Measurements from ENCODE around the gene ESPNL.

Gene ESPNL

DNA sequence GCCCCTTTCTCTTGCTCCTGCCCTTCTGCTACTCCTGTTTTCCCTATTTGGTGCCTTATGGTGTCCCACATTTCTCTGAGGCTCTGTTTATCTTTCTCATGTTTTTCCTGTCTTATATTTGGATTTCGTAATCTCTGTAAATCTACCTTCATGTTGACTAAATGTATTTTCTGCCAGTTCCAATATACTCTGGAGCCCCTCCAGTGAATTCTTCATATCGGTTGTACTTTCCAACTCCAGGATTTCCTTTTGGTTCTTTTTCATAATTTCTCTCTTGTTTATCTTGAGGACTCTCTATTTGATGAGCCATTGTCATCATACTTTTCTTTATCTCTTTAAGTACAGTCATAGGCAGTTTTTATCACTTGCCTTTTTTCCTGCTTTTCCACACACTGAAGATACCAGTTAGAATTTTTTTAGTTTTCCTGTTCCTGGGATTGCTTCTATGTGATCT lies 20.2 kb upstream of the ESPNL start:
- no peak for DNase-seq (ENCODE audit: low spot score)

DNA sequence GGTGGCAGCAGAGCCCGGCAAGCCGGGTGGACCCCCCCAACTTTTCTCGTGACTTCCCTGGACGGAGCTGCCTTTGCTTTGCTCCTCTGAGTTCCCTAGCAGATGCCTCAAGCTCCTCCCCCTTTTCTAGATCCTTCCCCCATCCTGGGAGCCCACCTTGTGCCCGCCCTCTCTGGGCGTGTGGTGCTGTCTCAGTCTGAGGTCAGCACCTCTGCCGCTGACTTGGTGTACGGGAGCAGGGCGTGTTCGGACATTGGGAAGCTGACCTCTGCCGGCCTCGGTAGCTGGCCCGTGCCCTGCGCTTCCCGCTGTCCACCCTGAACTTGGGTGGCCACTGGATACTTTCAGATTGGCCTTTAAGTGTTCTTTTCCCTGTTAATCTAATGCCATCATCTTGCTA lies 19.6 kb upstream of the ESPNL start:
- DNase-seq (ENCODE audit: low spot score) = no peak

DNA sequence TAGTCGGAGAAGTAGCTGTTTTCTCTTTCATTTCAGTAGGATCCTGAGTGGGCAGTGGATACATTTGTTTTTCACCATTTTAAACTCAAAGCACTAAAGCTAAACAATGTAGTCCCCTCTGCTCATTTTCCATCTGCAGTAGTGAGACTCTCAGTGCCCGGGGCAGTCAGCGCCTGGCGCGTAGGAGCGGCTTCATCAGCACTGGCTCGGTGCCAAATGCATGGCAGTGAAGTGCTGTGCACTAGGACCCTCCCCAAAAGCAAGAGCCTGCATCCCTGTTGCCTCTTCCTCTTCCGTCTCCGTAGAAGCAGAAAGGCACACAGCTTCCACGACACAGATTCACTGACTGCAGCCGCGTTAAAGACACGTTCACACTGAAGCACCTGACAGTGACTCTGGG lies 19.0 kb upstream of the ESPNL start:
- no peak for DNase-seq (ENCODE audit: low spot score)

DNA sequence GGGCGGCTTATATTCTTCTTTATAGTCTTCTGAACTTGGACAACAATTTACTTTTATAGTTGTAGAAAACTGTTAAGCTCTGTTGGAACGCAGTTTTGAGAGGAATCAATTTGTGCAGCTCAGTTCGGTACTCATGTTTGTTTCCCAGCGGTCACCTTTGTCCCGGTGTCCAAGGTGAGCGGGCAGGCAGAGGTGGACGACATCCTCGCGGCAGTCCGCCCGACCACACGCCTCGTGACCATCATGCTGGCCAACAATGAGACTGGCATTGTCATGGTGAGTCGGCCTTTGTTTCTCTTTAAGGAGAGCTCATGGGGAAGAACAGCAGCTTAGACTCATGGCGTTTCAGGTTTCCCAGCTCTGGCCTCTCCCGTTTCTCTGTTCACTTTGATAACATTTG lies 18.6 kb upstream of the ESPNL start:
- DNase-seq (ENCODE audit: low spot score) = no peak

DNA sequence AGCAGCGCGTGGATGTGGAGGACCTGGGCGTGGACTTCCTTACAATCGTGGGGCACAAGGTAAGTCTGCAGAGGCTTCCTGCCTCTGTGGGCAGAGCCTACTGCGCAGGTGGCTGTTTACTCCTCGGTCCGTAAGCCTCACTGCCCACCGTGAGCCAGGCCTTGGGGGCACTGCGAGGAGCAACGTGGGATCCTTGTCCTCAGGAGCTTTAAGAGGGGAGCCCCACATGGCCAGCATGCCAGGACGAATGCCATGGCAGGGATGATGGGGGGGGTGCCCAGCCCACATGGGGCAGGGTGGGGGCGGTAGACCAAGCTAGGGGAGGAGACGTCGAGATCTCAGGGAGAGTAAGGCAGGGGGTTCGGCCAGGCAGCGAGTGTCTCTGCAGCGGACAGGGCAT lies 18.0 kb upstream of the ESPNL start:
- DNase-seq (ENCODE audit: low spot score) = no peak

DNA sequence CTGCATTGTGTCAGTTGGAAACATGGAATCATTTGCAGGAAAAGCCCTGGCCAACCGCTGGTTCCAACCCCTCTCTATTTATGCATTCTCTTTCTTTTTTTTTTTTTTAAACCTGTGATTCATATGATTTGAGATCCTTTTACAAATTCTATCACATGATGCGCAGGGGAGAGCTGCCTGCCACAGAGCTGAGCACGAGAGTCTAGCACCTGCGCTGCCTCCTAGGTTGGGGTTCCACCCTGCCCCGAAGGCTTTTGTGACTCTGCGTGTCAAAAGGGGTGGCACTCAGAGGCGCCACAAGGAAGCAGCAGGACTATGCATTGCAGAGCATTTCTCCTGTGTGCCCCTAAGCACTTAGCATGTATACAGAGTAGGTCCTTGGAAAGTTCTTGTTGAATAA lies 17.3 kb upstream of the ESPNL start:
- DNase-seq (ENCODE audit: low spot score) = no peak

DNA sequence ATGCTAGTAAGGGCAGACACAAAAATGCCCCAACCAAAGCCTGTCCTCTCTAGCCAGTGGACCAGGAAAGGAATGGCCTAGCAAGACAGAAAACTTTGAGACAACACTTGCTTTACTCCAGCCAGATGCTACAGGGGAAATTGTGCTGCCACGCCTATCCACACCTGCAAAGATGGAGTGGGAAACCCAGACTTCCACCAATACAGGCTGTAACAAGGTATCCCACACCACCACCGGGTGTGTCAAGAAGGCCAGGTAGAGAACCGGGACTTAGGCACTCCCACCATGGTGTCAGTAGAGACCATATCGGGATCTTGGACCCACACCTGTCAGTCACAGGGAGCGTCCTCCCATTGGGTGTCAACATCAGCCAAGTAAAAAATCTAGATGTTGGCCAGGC lies 16.2 kb upstream of the ESPNL start:
- DNase-seq (ENCODE audit: low spot score) = no peak

DNA sequence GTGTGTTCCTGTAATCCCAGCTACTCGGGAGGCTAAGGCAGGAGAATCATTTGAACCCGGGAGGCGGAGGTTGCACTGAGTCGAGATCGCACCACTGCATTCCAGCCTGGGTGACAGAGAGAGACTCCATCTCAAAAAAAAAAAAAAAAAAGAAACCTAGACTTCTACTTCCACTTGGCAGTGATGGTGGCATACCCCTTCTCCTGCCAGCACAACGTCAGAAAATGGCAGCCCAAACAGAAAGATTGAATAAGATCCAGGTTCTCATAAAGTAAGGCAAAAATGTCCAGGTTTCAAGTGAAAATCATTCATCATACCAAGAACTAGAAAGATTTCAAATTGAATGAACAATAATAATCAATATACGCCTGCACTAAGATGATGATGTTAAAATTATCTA lies 15.4 kb upstream of the ESPNL start:
- no peak for DNase-seq (ENCODE audit: low spot score)

DNA sequence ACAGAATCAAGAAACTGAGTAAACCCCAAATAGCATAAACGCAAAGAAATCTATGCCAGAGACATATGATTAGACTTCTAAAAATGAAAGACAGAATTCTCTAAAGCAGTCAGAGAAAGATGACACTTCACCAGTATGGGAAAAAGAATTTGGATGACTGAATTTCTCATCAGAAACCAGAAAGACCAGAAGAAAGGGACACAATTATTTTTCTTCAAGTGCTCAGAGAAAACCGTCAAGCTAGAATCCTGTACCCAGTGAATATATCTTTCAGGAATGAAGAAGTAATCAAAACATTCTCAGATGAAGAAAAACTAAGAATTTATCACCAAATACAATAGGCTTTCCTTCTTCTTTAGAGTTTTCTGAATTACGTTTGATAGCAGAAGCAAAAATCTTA lies 14.2 kb upstream of the ESPNL start:
- no peak for DNase-seq (ENCODE audit: low spot score)

DNA sequence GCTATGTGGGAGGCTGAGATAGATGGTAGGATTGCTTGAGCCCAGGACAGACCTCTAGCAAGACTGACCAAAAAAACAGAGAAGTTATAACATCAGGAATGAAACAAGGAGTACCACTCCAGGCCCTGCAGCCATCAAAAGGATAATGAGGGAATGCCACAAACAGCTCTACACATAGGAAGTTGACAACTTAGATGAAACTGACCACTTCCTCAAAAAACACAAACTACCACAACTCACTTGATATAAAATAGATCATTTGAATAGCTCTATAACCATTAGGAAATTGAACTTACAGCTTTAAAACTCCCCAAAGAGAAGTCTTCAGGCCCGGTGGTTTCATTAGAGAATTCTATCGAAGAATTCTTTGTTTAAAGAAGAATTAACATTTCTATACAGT lies 12.9 kb upstream of the ESPNL start:
- DNase-seq (ENCODE audit: low spot score) = no peak

DNA sequence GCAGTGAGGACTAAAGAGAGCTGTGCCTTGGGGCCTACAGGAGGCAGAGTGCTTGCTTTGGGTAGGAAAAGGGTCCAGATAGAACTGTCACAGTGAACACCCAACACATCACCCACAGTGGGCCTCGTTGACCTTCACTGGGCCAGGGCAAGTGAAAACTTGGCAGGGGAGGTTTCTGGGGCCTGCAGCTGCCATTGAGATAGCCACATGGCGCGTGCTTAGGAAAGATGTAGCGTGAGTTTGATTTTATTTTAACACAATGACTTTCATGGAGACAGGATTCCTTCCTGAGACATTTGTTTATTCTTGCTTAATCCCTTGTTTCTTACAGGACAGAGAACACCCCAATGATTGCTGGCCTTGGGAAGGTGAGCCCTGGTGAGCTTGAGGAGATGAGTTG lies 9.3 kb upstream of the ESPNL start:
- no peak for DNase-seq (ENCODE audit: low spot score)

DNA sequence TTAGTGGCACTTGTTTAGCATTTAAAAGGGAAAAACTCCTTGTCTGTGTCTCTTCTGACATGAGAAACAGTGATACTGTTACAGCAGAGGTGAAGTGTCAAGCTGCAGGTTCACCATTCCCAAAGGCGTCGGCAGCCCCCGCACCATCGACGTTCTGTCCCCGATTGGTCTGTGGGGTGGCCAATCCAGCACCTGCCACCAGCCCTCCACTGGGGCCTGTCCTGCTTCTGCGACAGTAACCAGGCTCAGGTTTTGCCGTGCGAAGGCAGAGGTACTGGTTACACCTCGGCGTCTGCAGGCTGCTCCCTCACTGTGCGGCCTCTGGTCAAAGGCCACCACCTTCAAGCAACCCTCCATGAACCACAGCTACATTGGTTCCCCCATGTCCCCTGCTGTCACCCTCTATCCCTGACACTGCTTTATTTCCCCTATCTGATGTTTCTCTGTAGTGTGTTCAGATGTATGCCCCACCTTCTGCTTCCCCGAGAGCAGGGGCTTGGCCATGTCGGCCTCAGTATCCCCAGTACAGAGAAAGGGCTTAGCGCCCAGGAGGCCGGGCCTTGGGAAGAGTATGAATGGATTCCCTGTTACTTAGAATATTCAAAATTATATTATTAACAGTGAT lies 8.6 kb upstream of the ESPNL start:
- DNase-seq (ENCODE audit: low spot score) = no peak

DNA sequence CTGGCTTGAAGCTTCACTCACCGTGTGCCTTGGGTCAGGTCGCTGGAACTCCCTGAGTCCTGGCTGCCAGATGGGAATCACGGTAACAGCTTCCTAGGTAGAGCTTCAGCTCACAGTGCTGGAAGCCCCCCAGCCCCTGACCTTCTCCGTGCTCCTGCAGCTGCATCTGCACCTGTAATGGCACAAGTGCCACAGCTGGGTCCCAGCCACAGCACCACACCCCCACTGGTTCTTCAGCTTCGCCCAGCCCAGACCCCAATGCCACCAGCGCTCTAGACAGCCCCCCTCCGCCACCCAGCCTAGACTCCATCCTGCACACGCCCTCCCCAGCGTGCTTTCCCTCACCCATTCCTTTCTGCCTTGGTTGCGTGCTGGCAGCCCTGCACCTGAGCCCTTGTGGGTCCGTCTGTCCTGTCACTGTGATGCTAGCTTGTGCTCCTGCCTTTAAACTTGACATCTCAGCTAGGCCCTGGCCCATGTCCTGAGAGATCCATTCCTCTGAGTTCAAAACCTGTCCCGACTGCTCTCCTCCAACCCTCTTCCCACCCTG lies 7.6 kb upstream of the ESPNL start:
- no peak for DNase-seq (ENCODE audit: low spot score)

DNA sequence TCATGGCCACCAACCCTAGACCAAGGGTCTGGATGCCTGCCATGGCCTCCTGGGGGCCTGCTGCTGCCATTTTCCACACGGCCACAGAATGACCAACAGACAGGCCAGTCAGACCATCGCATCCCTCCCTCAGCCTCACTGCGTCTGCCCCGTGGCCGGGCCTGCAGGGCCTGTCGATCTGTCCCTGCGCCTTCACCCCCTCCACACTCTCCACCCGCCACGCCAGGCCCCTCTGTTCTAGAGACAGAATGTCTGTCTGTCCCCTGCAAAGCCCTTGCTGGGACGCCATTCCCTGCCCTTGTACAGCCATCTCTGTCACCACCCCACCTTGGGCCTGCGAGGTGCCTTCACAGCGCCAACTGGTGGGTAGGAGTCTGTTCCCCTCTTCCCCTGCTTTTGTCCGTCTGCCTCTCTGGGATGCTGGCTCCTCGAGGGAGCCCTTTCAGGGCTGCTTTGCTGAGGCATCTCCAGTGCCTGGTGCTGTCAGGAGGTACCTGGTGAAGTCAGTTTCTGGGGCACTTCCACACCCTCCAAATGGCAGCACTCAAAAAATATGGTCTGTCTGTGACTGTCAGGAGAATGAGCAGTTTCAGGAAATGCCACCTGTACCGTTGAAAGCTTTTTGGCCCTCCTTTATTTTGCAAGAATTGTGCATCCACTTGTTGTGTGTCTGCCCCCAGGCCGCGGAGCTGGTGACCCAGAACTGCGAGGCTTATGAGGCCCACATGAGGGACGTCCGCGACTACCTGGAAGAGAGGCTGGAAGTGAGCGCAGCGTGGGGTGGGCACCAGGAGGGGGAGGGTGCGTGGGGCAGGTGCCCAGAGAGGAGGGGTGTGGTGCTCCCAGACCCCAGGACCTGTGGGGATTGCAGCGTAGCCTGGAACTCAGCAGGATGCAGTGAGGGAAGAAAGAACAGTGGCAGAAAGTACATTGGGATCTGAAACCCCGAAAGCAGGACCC lies 6.7 kb upstream of the ESPNL start:
- no peak for DNase-seq (ENCODE audit: low spot score)

DNA sequence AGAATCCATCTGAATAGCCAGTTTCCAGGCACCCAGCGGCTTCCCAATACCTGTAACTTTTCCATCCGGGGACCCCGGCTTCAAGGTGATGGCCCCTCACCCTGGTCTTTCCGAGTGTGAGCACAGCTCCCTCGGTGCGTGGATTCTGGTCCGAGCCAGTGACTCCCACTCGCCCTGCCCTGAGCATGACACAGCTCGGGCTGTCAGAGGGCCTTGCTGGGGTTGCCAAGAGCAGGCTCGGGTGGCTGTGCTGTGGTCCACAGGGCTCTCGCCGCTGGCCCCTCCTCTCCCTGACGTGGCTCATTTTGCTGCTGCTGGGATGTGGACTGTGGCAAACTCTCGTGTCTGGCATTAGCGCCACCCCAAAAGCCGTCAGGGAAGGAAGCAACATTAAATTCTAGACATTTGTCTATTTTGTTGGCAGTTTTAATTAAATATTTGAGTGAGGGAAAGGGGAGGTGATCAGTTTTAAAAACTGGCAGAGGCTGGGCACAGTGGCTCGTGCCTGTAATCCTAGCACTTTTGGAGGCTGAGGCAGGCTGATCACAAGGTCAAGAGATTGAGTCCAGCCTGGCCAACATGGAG lies 5.6 kb upstream of the ESPNL start:
- DNase-seq (ENCODE audit: low spot score) = no peak

DNA sequence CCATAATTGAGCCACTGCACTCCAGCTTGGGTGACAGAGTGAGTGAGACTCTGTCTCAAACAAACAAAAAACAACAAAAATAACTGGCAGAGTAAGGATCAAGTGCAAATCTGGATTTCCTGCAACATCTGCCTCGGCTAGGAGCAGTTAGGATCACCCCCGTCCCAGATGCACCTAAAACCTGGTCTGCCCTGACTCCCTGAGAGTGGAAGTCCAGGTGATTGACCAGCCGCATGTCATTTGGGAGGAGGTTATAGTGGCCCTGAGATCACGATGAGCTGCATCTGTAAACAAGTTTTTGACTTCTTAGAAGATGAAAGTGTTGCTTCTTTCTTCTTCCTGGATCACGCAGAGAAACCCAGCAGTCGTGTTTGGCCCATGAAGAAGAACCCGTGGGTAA lies 5.0 kb upstream of the ESPNL start:
- no peak for DNase-seq (ENCODE audit: low spot score)

DNA sequence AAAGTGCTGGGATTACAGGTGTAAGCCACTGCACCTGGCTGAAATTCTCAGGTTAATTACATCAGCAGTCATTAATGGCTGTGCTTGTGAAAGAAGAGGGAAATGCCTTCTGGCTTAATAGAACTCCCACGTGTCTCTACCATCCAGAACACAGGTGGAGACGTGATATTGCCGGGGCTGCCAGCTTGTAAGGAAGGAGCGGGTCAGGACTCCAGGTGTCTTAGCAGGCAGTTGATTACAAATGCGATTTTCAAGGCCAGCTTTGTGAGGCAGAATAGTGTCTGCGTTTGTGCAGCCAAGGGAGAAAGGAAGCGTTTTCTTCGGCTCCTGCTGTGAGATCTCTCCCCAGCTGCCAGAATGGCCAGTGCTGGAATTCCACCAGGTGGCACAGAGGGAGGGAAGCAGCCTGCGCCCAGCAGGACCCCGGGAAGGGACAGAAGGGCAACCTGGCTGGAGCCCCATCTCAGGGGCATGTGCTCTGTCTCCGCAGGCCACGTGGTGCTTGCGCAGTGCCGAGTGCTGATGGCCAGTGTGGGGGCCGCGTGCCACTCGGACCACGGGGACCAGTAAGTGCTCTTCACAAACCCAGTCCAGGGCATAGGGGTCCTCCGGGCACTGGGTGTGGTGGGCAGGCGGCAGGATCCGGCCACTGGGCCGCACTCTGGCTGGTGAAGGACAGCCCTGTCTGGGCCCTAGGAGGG lies 3.7 kb upstream of the ESPNL start:
- no peak for DNase-seq (ENCODE audit: low spot score)

DNA sequence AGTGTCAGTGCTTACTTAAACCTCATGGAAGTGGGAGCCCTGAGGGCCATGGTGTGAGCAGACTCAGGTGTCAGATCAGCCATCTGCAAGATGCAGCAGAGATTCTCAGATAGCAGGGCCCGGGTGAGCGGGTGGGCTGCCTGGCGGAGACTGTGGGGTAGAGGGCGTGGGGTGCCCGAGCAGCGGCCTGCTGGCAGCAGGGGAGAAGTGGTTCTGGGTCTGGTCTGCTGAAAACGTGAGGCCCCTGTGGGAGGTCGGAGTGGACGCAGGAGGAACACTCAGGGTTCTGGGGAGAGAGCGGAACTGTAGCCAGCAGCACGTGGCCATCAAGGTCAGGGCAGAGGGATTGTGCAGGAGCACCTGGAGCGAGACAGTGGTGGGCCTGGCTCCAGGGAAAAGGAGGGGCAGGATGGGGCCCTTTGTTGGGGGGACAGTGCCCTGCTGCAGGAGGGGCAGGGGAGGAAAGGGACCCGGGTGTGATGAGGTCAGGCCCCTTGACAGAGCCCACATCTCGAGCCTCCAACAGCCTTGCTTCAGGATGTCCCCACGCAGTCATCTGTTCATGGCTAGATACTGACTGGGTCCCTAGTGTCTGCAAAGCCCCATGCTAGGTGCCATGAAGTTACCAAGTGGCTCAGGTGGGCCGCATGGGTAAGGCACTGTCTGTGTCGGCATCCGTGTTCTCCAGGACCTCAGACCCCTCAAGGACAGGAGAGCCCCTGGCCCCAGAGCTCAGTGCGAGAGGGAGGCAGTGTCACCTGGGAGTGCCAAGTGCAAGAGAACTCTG lies 2.7 kb upstream of the ESPNL start:
- DNase-seq (ENCODE audit: low spot score) = no peak

DNA sequence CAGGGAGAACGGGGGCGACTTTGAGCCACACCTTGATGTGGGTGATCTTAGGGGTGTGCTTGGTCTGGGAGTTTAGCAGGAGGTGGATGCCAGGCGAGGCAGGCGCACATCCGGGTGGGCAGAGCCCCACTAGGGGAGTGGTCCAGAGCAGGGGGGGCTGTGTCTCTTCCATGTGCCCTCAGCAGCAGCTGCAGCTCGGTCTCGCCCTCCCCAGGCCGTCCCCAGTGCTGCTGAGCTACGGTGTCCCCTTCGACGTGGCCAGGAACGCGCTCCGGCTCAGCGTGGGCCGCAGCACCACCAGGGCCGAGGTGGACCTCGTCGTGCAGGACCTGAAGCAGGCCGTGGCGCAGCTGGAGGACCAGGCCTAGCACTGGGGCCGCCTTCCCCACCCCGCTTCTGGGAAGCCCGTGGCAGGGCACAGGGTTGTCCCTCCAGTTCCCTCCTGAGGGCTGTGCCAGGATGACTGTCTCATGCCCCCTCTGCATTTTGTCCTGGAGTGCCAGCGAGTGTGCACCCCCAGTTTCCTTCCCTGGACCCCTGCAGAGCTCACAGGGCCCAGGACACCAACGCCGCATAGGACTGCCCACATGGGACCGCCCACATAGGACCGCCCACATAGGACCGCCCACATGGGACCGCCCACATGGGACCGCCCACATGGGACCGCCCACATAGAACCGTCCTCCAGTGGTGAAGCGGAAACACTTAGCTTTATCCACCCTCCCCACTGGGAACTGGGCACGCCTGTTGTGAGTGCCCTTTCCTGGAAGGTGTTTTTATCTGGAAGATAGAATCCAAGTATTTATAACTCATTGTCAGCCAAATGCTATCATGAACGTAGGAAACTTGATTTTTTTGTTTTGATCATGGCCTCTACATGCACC lies 1.9 kb upstream of the ESPNL start:
- peak; percentile 25 for DNase-seq (ENCODE audit: low spot score)

DNA sequence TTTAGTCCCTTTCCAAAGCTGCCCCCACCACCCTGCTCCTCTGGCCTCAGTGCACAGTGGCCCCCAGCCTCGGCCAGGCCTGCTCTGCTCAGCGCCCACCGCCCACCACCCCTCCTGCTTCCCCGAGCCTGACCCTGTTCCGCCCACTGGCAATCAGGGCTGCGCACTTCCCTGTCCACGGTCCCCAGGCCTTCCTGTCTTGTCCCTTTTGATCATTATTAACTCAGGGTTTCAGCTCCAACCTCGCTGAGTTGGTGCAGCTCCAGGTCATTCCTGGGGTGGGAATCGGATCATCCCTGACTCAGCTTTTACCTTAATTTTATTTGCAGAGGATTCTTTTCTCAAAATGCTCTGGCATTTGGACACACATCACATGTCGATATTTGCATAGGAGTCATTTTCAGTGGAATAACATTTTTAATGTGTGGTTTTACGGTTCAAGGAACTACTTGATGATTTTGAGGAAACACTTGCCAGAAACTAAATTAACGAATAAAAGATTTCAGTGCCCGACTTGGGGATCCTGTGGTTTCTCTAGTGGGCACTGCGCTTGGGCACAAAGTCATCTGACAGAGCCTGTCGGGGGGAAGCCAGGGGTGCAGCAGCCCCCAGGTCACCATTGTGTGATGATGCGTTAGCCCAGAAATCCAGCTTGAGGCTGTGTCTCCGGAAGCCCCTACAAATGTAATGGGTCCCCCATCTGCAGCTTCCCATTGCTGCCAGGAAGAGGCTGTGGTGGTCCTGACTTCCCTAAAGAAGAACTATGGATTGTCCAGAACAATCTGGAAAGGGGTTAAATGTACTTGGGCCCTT lies 1.0 kb upstream of the ESPNL start:
- DNase-seq (ENCODE audit: low spot score) = no peak

Data from AG08395 (cell line).